B cell (primary cell): ENCODE results near the gene MCM3AP. TPM values are rescaled to one million over a fixed set of nuclear protein-coding genes. Genes with fewer than 3 reads are reported as not detected.

ENCODE experiments used
- ATAC-seq: fragments of 200-7000 bp; cut with Tn5 transposase; one replicate; pipeline ENCODE4 v1.10.0; 2021; ENCODE audit warnings: low read depth, mild to moderate bottlenecking, moderate number of reproducible peaks, moderate library complexity
- CTCF ChIA-PET: fragments of 350-600 bp; sonication (Branson Sonifier 250); formaldehyde crosslinking; loops from one replicate; lab custom pipeline; 2021; ENCODE audit warnings: antibody characterized with exemption, inconsistent platforms; lab: Charles Lee
- POLR2A ChIA-PET: fragments of 350-600 bp; sonication (Branson Sonifier 250); formaldehyde crosslinking; loops from one replicate; lab custom pipeline; 2021; ENCODE audit warnings: antibody characterized with exemption; lab: Charles Lee
- DNase-seq: peaks from one replicate; pipeline ENCODE4 v3.0.0; 2013
- H2AFZ ChIP-seq: 2 replicates; pipeline ENCODE4 v1.6.1; 2012; ENCODE audit warnings: mild to moderate bottlenecking, low read depth, low read length; ENCODE audit not compliant: insufficient read depth, poor library complexity, severe bottlenecking
- H3K27ac ChIP-seq, 2 donors: 1 replicate in 1 of 2; 2 replicates in 1 of 2; pipeline ENCODE4 v1.5.1; 2012 to 2013; ENCODE audit warnings: low read length in 2 of 2, mild to moderate bottlenecking in 2 of 2, moderate library complexity in 1 of 2
- H3K27me3 ChIP-seq, 4 experiments: fragments of 200-600 bp in 1 of 4; sonication (generic) in 1 of 4; replicated peaks in 1 of 4; 1 replicate in 2 of 4; 2 replicates in 2 of 4; pipeline versions ENCODE4 v1.6.1 to v1.7.0; 2013 to 2016; ENCODE audit warnings: low read length in 3 of 4, mild to moderate bottlenecking in 2 of 4, mixed read lengths in 1 of 4, moderate library complexity in 1 of 4; ENCODE audit not compliant: insufficient read depth in 4 of 4, control insufficient read depth in 3 of 4; ENCODE audit errors: control extremely low read depth in 1 of 4
- H3K36me3 ChIP-seq, 2 experiments: replicated peaks in 1 of 2; 1 replicate in 1 of 2; 2 replicates in 1 of 2; pipeline versions ENCODE4 v1.6.1 to v1.7.1; 2013; ENCODE audit warnings: low read length in 1 of 2; ENCODE audit not compliant: insufficient read depth in 2 of 2, control insufficient read depth in 1 of 2; ENCODE audit errors: control extremely low read depth in 1 of 2, extremely low read depth in 1 of 2
- H3K4me1 ChIP-seq, 2 donors: fragments of 200-600 bp in 1 of 2; sonication (generic) in 1 of 2; 1 replicate in 1 of 2; 2 replicates in 1 of 2; pipeline versions ENCODE4 v1.5.1 to v1.6.1; 2013 to 2017; ENCODE audit warnings: low read length in 2 of 2; ENCODE audit not compliant: control insufficient read depth in 2 of 2, insufficient read depth in 2 of 2
- H3K4me2 ChIP-seq: replicated peaks from 2 replicates; pipeline ENCODE3; 2012; ENCODE audit warnings: mild to moderate bottlenecking, low read depth, low read length; ENCODE audit not compliant: poor library complexity, severe bottlenecking
- H3K4me3 ChIP-seq, 5 experiments: fragments of 200-600 bp in 1 of 5; sonication (generic) in 1 of 5; 1 replicate in 3 of 5; 2 replicates in 2 of 5; pipeline versions ENCODE4 v1.5.1 to v1.7.0; 2011 to 2016; ENCODE audit warnings: low read length in 4 of 5, mild to moderate bottlenecking in 4 of 5, low read depth in 2 of 5, control low read depth in 1 of 5, moderate library complexity in 1 of 5; ENCODE audit not compliant: insufficient read depth in 1 of 5; ENCODE audit errors: control extremely low read depth in 1 of 5, extremely low read depth in 1 of 5
- H3K79me2 ChIP-seq: fragments of 200-600 bp; sonication (generic); one replicate; pipeline ENCODE4 v1.6.0; 2016; ENCODE audit warnings: low read length; ENCODE audit not compliant: control insufficient read depth, insufficient read depth
- H3K9ac ChIP-seq: fragments of 200-600 bp; sonication (generic); 2 replicates; pipeline ENCODE4 v1.6.1; 2017; ENCODE audit warnings: mild to moderate bottlenecking, low read length, moderate library complexity
- H3K9me3 ChIP-seq, 3 donors: one replicate each; pipeline versions ENCODE4 v1.6.1 to v1.7.1; 2013; ENCODE audit warnings: low read length in 2 of 3; ENCODE audit not compliant: control insufficient read depth in 2 of 3, insufficient read depth in 1 of 3; ENCODE audit errors: control extremely low read depth in 1 of 3
- H4K20me1 ChIP-seq: 2 replicates; pipeline ENCODE4 v1.6.0; 2012; ENCODE audit warnings: mild to moderate bottlenecking, low read length; ENCODE audit not compliant: insufficient read depth, control insufficient read depth, poor library complexity, severe bottlenecking
- H3K27ac Mint-ChIP-seq: one replicate; pipeline ENCODE4 v1.8.0; 2021; ENCODE audit warnings: mixed read lengths
- H3K27me3 Mint-ChIP-seq: one replicate; pipeline ENCODE4 v1.8.0; 2021; ENCODE audit warnings: mixed read lengths
- H3K4me1 Mint-ChIP-seq: one replicate; pipeline ENCODE4 v1.8.0; 2021; ENCODE audit warnings: mixed read lengths
- H3K4me3 Mint-ChIP-seq: one replicate; pipeline ENCODE4 v1.8.0; 2021; ENCODE audit warnings: mixed read lengths
- H3K9me3 Mint-ChIP-seq: one replicate; pipeline ENCODE4 v1.8.0; 2022; ENCODE audit warnings: mixed read lengths; ENCODE audit not compliant: insufficient read depth
- CTCF ChIP-seq: fragments of 200-600 bp; IDR thresholded peaks from one replicate; pipeline ENCODE4 v1.8.0; 2022; ENCODE audit warnings: antibody characterized with exemption, mild to moderate bottlenecking
- EZH2 ChIP-seq: IDR thresholded peaks from 2 replicates; pipeline ENCODE4 v1.6.1; 2012; ENCODE audit warnings: borderline replicate concordance, low read depth, mild to moderate bottlenecking, moderate library complexity, low read length; ENCODE audit not compliant: insufficient read depth, poor library complexity, severe bottlenecking
- WGBS: methylation state at CpG from one replicate; pipeline ENCODE4 v1.1.5; 2013; ENCODE audit warnings: missing lambda C conversion rate; ENCODE audit not compliant: insufficient coverage; 5-methylcytosine and 5-hydroxymethylcytosine counted together
- intact Hi-C: fragments of 100-400 bp; cut with micrococcal nuclease; formaldehyde crosslinking; loops from one replicate; pipeline ENCODE4 v1.10.0; 2022
- polyA plus RNA-seq: library from polyadenylated mRNA; depleted of rRNA; stranded (reverse); fragments of >200 nt; gene quantifications from 2 replicates; pipeline ENCODE4 v1.2.3, GENCODE V29; 2012
- total RNA-seq, 2 donors: library from RNA; stranded (reverse); fragments of 120-200 nt in 1 of 2; gene quantifications; 1 replicate in 1 of 2; 2 replicates in 1 of 2; pipeline versions ENCODE4 v1.2.3 to v1.2.4, GENCODE V29; 2013 to 2022

The MCM3AP gene
- total and polyA plus RNA-seq, 2 donors (not counting 1 experiment from before 2014, with no cell fraction given): 61.7 to 180 TPM

GRCh38 chr21:46301759-46302158 is 16.3 kb upstream of the MCM3AP start:
- ChIA-PET POLR2A (no interaction called here), CTCF (interaction anchor here (1.2 kb wide), 1 partner anchor 24 kb away, joined by 3 read pairs; no protein-coding TSS in a partner anchor)
- no peak for DNase-seq
- no peaks in the 10 kb centered on the region for H3K9me3 Mint-ChIP-seq
- H3K4me3 ChIP-seq: no peak overlapping the region
- H3K4me1 Mint-ChIP-seq: peaks cover 7% of the 10 kb centered on the region
- H3K79me2 ChIP-seq: no peaks in the 10 kb centered on the region
- TF ChIP-seq CTCF (no peak), EZH2 (no peak)
- peaks cover 0 to 10% of the 10 kb centered on the region in 2 donors for H3K4me1 ChIP-seq
- peaks cover 0 to 8% (median 0%) of the 10 kb centered on the region in 3 donors for H3K9me3 ChIP-seq
- no peak overlapping the region for H3K9ac ChIP-seq
- H3K27ac ChIP-seq: no peak overlapping the region
- H3K27ac Mint-ChIP-seq: no peak overlapping the region
- H3K36me3 ChIP-seq: peaks cover 3 to 5% of the 10 kb centered on the region in 2 experiments
- no peak overlapping the region for H3K4me3 Mint-ChIP-seq
- no peak for ATAC-seq
- intact Hi-C loops: no loop called here
- H4K20me1 ChIP-seq: no peaks in the 10 kb centered on the region
- WGBS: 94% methylated on average over 13 of the region's 14 CpGs
- peaks cover 3% of the 10 kb centered on the region for H3K27me3 Mint-ChIP-seq
- H3K4me2 ChIP-seq: no peak overlapping the region
- no peak overlapping the region for H2AFZ ChIP-seq
- peaks cover 0 to 10% (median 3%) of the 10 kb centered on the region in 4 experiments for H3K27me3 ChIP-seq

- peaks cover 0 to 12% (median 0%) of the 10 kb centered on the region in 3 donors for H3K9me3 ChIP-seq
- peaks cover 3% of the 10 kb centered on the region for H3K27me3 Mint-ChIP-seq
- CTCF ChIA-PET: no interaction called here
- H3K27ac ChIP-seq: no peak overlapping the region
- H3K79me2 ChIP-seq: no peaks in the 10 kb centered on the region
- intact Hi-C loops: no loop called here
- peaks cover 0 to 10% (median 3%) of the 10 kb centered on the region in 4 experiments for H3K27me3 ChIP-seq
- DNase-seq: no peak
- H3K9ac ChIP-seq: no peak overlapping the region
- H3K4me2 ChIP-seq: no peak overlapping the region
- ATAC-seq: no peak
- no peak overlapping the region for H2AFZ ChIP-seq
- H3K4me1 ChIP-seq: peaks cover 9 to 14% of the 10 kb centered on the region in 2 donors
- TF ChIP-seq CTCF (no peak), EZH2 (no peak)
- no peak overlapping the region for H3K4me3 ChIP-seq
- POLR2A ChIA-PET: no interaction called here
- no peaks in the 10 kb centered on the region for H4K20me1 ChIP-seq
- no peaks in the 10 kb centered on the region for H3K36me3 ChIP-seq
- no peak overlapping the region for H3K27ac Mint-ChIP-seq
- H3K4me1 Mint-ChIP-seq: peaks cover 11% of the 10 kb centered on the region
- no peaks in the 10 kb centered on the region for H3K9me3 Mint-ChIP-seq
- H3K4me3 Mint-ChIP-seq: no peak overlapping the region
- WGBS: 93% methylated on average over 9 of the region's 9 CpGs
These were observed 13.8 kb upstream of the MCM3AP start for GRCh38 chr21:46299167-46299566.
